Inflammatory macrophage treated with lipopolysaccharide for 4 hours (primary cell): Measurements from ENCODE around the gene TRIM7.
"Not testable (repeated sequence)": the region's sequence is repeated elsewhere in the genome, so short reads cannot be mapped to it uniquely, and the experiment has no call there.

Experiments
- DNase-seq: peaks from one replicate; pipeline ENCODE4 v3.0.0-alpha.2; 2020

Gene TRIM7

GRCh38 chr5:181210698-181211097, 5.7 kb upstream of the TRIM7 start:
- not testable (repeated sequence) for DNase-seq

- DNase-seq, result not testable (repeated sequence)
These were observed 5.2 kb upstream of the TRIM7 start for GRCh38 chr5:181210148-181210547.

- DNase-seq, result not testable (repeated sequence)
These were observed 4.0 kb upstream of the TRIM7 start for GRCh38 chr5:181209006-181209405.

- DNase-seq, result no peak
These were observed 2.9 kb upstream of the TRIM7 start for GRCh38 chr5:181207960-181208253.

- peak; percentile 82 for DNase-seq
These were observed 2.4 kb upstream of the TRIM7 start for GRCh38 chr5:181207214-181207959.

- no peak for DNase-seq
These were observed 1.0 kb upstream of the TRIM7 start for GRCh38 chr5:181205761-181206649.

GRCh38 chr5:181204113-181204825, 727 bp downstream of the TRIM7 start:
- no peak for DNase-seq

GRCh38 chr5:181203777-181204112, 1.3 kb downstream of the TRIM7 start:
- no peak for DNase-seq

GRCh38 chr5:181203093-181203711, 1.8 kb downstream of the TRIM7 start:
- DNase-seq, result peak; percentile 83

- no peak for DNase-seq
These were observed 4.2 kb downstream of the TRIM7 start for GRCh38 chr5:181200816-181201215.

GRCh38 chr5:181199881-181200638, 4.9 kb downstream of the TRIM7 start:
- peak; percentile 51 for DNase-seq

- DNase-seq, result no peak
These were observed 6.0 kb downstream of the TRIM7 start for GRCh38 chr5:181198905-181199519.

GRCh38 chr5:181198106-181198685, 6.8 kb downstream of the TRIM7 start:
- no peak for DNase-seq

- no peak for DNase-seq
These were observed 7.6 kb downstream of the TRIM7 start for GRCh38 chr5:181197326-181197951.

- DNase-seq, result no peak
These were observed 9.7 kb downstream of the TRIM7 start for GRCh38 chr5:181195249-181195761.

- no peak for DNase-seq
These were observed 10.3 kb downstream of the TRIM7 start for GRCh38 chr5:181194489-181195248.

GRCh38 chr5:181193656-181194055, 11.3 kb downstream of the TRIM7 start:
- DNase-seq, result no peak

GRCh38 chr5:181192337-181193046, 12.5 kb downstream of the TRIM7 start:
- no peak for DNase-seq
